Limb (tissue), 2 donors: Measurements from ENCODE around the gene PARP12.

Source experiments
- DNase-seq, 2 donors: peaks; one replicate each; pipeline ENCODE4 v3.0.0-alpha.2; 2016; ENCODE audit errors: extremely low spot score in 2 of 2

Gene PARP12

GRCh38 chr7:140059273-140060242 is 3.2 kb downstream of the PARP12 start:
- DNase-seq, result no peak

- DNase-seq, result no peak
Observed at GRCh38 chr7:140058517-140058916, 4.2 kb downstream of the PARP12 start.

GRCh38 chr7:140057143-140057535 is 5.6 kb downstream of the PARP12 start:
- DNase-seq, result no peak

- DNase-seq, result no peak
Observed at GRCh38 chr7:140056431-140057142, 6.2 kb downstream of the PARP12 start.

GRCh38 chr7:140055833-140056232 is 6.9 kb downstream of the PARP12 start:
- DNase-seq, result no peak

GRCh38 chr7:140054751-140055150 is 8.0 kb downstream of the PARP12 start:
- no peak for DNase-seq

- no peak for DNase-seq
Observed at GRCh38 chr7:140053812-140054539, 8.8 kb downstream of the PARP12 start.

- DNase-seq, result no peak
Observed at GRCh38 chr7:140051820-140052219, 10.9 kb downstream of the PARP12 start.

- DNase-seq, result no peak
Observed at GRCh38 chr7:140050100-140050499, 12.7 kb downstream of the PARP12 start.

- no peak for DNase-seq
Observed at GRCh38 chr7:140049339-140050024, 13.3 kb downstream of the PARP12 start.

GRCh38 chr7:140048989-140049338 is 13.8 kb downstream of the PARP12 start:
- DNase-seq, result no peak

GRCh38 chr7:140048138-140048537 is 14.6 kb downstream of the PARP12 start:
- DNase-seq, result no peak

- DNase-seq, result no peak
Observed at GRCh38 chr7:140047197-140047596, 15.6 kb downstream of the PARP12 start.

GRCh38 chr7:140045697-140046096 is 17.1 kb downstream of the PARP12 start:
- no peak for DNase-seq

- no peak for DNase-seq
Observed at GRCh38 chr7:140044251-140044650, 18.5 kb downstream of the PARP12 start.

- DNase-seq, result no peak
Observed at GRCh38 chr7:140042386-140042670, 20.4 kb downstream of the PARP12 start.

GRCh38 chr7:140041659-140042385 is 20.9 kb downstream of the PARP12 start:
- DNase-seq, result no peak

GRCh38 chr7:140039896-140040295 is 22.9 kb downstream of the PARP12 start:
- no peak for DNase-seq

GRCh38 chr7:140039066-140039465 is 23.7 kb downstream of the PARP12 start:
- no peak for DNase-seq

- no peak for DNase-seq
Observed at GRCh38 chr7:140036224-140036962, 26.4 kb downstream of the PARP12 start.
